GM21423 (cell line): ENCODE results near the gene TRPV2.

Source experiments
- ATAC-seq: cut with Tn5 transposase; IDR thresholded peaks from one replicate; pipeline ENCODE4 v1.9.1; 2021; ENCODE audit warnings: mild to moderate bottlenecking, moderate library complexity; ENCODE audit not compliant: unreplicated experiment

The TRPV2 gene

DNA sequence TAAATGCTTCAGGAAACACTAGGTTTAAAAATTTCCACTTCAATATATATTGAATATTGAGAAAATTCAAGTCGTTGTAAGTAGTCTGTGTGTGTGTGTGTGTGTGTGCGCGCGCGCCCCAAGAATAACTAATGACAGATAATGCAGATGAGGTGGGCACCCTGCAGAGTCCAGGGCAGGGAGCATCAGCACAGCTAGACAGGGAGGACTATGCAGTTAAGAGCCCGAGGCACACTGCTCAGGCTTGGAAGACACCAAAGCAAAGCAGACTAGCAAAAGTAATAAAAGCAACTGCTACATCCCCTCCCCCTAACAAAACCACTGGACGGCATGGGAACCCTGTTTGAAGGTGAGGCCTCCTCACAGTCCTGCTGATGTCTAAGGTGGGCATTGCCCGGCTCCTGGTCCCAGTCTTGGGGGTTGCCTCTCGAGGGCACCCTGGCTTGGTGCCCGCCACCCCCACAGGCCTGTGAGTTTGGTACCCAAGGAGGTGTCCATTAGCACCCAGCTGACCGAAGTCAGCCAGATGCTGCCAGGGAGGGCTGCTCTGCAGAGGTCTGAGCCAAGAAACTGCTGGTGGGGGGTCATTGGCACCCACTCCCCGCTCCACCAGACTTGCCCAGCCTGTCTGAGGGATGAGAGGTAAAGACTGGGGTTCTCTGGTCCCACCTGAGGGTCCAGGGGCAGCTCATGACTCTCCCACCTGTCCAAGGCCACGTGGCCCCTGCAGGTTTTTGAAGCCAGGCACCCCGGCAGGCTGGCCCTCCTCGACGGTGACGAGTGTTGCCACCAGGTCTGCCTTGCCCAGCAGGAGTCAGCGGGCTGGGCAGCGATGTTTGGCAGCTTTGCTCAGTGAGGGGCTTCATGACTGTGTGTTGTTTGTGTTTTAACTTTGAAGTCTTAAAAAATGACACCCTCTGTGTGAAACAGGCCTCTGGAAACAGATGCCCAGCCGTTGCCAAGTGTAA is 58.0 kb downstream of the TRPV2 start:
- no peak for ATAC-seq

DNA sequence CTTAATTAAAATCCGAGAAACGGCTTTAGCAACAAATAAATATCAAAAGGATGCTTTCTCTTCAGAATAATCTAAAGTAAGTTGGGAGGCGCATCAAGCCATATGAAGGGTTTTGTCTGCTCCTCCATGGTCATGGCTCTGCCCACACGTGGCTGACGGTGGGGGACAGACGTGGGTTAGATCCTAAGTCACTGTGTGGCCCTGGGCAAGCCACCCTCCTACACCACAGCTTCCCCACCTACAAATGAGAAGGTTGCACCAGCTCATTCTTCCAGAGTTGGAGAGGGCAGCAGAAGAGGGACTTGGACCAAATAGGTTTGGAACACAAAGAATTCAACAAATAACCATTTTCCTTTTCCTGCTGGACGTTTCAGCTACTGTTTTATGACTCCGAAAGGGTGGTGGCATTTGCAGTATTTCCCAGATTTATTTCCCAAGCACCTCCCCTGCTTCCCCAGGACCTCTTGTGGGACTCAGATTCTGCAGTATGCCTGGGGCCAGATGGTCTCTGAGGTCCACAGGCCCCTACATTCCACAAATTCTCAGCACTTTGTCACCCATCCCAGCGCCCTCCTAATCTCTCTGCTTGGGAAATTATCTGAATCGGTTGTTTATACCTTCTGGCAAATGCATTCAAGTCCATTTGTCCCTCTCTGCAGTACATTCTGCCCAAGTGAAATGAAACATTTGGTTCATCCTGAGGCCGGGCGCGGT is 58.8 kb downstream of the TRPV2 start:
- no peak for ATAC-seq

GRCh38 chr17:16475179-16475704 is 59.9 kb downstream of the TRPV2 start:
- ATAC-seq, result no peak

DNA sequence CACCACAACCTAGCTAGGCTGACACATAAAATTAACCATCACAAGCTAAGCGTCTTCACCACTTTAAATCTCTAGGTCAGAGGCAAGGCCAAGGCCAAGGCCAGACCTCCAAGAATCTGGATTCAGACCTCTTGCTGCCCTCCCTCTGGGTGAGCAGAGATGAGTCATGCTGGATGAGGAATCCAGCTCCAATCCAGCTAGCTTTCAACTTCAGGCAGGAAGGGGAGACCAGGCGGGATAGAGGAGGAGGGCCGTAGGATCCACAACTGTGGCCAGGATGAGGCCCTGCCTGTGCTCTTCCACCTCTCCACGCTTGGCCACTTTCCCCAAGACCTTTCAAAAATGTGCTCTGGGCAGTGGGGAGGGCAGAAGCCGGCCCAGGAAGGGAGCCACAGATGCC is 61.9 kb downstream of the TRPV2 start:
- no peak for ATAC-seq

DNA sequence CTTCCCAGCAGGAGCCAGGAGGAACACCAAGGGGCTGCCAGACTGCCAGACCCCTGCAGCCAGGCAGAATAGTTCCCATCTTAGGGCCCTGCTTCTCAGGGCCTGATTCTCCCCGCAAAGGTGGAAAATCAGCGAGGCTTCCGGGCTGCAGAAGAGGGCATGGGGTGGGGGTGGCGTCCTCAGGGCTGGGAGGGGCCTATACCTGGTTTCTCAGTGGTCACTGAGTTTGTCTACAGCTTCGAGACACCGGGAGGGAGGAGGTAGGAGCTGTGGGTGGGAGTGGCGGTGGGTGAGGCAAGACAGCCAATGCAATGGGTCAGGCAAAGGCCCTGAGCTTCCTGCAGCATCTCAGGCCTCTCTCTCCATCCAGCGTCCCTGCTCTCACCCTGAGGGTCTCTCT is 62.3 kb downstream of the TRPV2 start:
- ATAC-seq, result no peak

DNA sequence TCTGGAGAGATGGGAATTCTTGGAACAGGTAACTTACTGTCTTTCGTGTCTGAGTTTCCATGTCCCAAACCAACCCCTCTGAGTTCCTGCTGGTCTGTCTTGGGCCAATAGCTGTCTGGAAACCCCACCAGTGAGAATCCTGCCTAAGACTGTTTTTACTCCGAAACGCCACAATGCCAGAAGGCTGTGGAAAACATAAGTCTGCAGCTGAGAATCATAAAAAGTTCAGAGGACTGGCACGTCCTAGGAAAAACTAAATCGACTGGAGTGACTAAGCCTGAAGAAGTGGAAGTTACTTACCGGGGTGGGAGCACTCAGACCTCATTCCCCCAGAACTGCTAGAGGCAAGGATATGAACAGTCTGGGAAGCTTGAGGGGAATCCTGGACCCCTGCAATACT is 63.3 kb downstream of the TRPV2 start:
- ATAC-seq, result no peak

- no peak for ATAC-seq
Measured at GRCh38 chr17:16479264-16479663, 63.9 kb downstream of the TRPV2 start.

- ATAC-seq, result no peak
Measured at GRCh38 chr17:16480995-16481394, 65.6 kb downstream of the TRPV2 start.

DNA sequence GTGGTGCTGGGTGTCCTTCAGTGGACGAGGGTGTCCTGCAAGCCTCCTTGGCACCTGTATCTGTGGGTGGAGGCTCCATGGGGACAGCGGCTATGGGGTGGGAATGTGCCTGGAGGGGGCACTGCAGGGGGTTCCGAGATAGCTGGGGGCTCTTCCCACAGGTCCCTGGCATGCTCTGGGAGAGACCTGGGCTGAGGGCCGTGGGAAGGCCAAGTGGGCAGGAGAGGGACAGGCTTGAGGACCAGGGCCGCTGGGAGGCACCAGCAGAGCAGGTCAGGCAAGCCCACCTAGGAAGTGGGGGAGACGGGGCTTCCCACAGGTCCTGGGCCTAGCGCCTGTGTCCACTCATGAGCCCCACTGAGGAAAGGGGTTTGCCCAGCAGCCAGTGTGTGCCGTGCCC is 66.9 kb downstream of the TRPV2 start:
- ATAC-seq, result no peak

- no peak for ATAC-seq
Measured at GRCh38 chr17:16483021-16483645, 67.8 kb downstream of the TRPV2 start.

GRCh38 chr17:16484445-16485175 is 69.2 kb downstream of the TRPV2 start:
- ATAC-seq, result no peak
